HG02943 (cell line): Measurements from ENCODE around the gene SUMF2.
A peak's percentile ranks its signal among the peaks of the same experiment; 100 is the strongest.
"Not testable (repeated sequence)": the region's sequence is repeated elsewhere in the genome, so short reads cannot be mapped to it uniquely, and the experiment has no call there.

Experiments
- ATAC-seq: cut with Tn5 transposase; IDR thresholded peaks from one replicate; pipeline ENCODE4 v1.9.1; 2021; ENCODE audit warnings: mild to moderate bottlenecking, low read depth, moderate library complexity; ENCODE audit not compliant: unreplicated experiment

The SUMF2 gene

DNA sequence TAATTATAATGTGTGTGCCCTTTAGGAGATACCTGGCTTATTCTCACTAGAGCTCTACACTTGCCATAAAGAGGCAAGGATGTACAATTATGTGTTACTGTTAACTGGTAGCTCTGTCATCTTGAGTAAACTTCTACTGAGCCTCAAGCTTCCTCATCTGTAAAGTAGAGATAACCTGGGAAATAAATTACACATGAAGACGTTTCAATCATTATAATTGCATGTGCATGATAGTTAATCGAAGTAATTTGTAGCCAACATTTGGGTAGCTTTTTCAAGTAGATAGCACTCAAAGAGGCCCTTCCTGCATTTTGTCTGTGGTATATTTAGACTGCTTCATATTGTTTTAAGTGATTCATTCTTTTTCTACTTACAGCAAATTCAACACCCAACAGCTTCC is 10.1 kb upstream of the SUMF2 start:
- no peak for ATAC-seq

DNA sequence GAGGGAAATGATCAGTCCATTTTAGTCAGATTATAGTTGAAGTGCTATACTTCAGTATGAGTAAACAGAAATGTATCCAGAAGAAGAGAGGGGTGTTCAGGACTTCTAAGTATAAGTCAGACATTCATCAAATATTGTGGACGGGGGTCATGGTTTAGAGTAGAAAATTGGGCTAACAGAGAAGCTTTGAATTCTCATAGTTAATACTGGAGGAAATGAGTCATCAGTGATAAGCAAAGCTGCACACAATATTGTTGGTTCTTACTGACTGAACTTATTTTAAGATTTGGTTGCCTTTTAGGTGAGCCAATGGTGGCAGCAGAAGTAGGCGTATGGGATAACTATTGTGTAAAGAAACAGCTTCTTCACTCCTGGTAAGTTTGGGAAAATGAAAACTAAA is 1.7 kb upstream of the SUMF2 start:
- no peak for ATAC-seq

DNA sequence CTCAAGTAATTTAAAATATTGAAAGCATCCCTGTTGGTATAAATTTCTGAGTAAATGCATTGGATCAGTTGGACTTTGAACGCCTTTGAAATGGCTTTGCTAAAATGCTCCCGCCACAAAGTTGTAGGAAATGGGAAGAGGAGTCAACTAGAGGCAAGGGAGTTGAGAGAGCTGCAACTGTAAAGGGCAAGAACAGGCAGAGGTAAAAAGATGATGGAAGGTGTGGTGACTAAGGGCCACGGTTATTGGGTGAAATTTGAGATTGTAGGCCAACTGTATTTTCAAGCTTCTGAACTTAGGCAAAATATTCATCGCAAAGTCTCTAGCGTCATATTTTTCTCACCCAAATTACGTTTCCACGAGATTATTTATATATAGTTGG is 595 bp upstream of the SUMF2 start:
- no peak for ATAC-seq

DNA sequence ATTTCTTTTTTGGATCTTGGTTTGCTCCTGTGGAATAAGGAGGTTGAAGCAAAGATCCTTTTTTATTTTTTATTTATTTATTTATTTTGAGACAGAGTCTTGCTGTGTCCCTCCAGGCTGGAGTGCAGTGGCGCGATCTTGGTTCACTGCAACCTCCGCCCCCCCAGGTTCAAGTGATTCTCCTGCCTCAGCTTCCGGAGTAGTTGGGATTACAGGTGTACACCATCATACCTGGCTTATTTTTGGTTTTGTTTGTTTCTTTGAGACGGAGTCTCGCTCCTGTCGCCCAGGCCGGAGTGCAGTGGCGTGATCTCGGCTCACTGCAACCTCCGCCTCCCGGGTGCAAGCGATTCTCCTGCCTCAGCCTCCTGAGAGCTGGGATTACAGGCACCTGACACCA is 2.3 kb downstream of the SUMF2 start:
- not testable (repeated sequence) for ATAC-seq

DNA sequence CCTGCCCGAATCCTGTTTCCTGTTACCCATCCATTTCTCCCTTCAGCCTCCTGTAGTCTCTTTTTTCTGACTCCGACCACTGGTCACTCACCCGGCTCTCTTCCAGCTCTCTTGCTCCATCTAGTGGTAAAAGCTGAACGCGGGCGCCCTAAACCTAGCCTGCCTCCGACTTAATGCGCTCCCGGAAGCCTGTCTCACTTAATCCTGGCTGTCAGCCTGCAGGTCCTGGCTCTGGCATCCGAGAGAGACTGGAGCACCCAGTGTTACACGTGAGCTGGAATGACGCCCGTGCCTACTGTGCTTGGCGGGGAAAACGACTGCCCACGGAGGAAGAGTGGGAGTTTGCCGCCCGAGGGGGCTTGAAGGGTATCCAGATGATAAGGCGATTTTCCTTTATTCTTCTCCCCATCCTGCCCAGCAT is 10.3 kb downstream of the SUMF2 start:
- ATAC-seq, result peak; percentile 94

DNA sequence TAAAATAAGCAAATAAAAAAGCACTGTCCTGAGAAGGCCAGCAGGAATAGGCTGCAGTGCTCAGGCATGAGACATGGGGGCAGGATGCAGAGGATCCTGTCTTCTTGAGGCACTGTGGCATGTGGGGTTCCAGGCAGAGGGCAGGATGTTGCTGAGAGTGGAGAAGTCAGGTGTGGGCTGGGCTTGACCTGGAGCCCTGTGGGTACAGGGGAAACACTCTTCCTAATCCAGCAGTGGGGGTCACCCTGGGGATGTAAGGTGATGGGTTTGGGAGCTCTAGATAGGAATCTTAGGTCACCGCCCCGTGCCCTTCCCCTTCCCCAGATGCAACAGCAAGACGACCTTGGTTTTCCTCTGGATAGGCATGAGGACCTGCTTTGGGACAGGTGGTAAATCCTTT is 13.6 kb downstream of the SUMF2 start:
- no peak for ATAC-seq

DNA sequence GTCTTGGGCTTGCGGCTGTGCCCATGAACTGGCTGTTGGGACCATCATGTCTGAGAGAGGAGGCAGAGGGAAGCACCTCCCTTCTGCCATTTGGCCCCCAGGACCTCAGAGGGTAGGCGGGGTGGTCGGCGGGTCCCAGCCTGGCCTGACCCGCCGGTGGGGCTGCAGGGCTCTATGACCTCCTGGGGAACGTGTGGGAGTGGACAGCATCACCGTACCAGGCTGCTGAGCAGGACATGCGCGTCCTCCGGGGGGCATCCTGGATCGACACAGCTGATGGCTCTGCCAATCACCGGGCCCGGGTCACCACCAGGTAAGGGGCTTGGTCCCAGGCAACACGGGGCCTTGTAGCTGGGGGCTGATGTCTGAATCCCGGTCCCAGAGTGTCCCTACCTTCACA is 14.1 kb downstream of the SUMF2 start:
- ATAC-seq, result no peak

DNA sequence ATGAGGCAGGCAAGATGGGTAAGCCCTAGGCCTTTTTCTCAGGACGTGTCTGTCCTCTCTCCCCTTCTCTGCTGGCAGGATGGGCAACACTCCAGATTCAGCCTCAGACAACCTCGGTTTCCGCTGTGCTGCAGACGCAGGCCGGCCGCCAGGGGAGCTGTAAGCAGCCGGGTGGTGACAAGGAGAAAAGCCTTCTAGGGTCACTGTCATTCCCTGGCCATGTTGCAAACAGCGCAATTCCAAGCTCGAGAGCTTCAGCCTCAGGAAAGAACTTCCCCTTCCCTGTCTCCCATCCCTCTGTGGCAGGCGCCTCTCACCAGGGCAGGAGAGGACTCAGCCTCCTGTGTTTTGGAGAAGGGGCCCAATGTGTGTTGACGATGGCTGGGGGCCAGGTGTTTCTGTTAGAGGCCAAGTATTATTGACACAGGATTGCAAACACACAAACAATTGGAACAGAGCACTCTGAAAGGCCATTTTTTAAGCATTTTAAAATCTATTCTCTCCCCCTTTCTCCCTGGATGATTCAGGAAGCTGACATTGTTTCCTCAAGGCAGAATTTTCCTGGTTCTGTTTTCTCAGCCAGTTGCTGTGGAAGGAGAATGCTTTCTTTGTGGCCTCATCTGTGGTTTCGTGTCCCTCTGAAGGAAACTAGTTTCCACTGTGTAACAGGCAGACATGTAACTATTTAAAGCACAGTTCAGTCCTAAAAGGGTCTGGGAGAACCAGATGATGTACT is 15.5 kb downstream of the SUMF2 start:
- ATAC-seq, result no peak

DNA sequence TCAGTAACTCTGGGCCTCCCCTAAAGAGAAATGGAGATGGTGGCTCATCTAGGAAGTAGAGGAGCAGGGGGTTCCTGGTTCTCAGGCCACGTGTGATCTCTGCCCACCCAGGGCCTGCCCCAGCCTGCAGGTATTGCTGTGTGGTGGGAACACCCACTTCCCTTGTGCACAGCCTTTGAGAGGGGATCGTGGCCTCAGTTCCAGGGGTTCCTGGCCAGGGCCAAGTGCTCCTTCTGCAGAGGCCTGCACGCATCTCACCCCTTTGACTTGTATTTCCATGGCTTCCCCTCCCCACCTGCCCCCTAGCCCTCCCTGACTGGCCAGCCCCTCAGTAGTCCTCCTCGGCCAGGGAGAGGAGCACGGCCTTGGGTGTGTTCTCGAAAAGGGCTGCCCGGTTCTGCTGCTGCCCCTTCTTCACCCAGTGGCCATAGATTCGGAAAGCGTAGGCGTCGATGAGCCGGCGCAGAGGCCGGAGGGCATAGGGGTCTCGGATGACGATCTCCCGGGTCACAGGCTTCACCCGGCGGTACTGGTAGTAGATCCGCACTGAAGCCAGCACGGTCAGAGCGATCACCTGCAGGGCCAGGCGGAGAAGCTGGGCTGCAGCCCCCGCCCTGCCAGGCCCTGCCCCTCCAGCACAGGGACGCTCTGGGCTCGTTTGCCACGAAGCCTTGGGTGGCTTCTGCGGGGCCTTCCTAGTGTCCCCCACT is 16.8 kb downstream of the SUMF2 start:
- not testable (repeated sequence) for ATAC-seq

DNA sequence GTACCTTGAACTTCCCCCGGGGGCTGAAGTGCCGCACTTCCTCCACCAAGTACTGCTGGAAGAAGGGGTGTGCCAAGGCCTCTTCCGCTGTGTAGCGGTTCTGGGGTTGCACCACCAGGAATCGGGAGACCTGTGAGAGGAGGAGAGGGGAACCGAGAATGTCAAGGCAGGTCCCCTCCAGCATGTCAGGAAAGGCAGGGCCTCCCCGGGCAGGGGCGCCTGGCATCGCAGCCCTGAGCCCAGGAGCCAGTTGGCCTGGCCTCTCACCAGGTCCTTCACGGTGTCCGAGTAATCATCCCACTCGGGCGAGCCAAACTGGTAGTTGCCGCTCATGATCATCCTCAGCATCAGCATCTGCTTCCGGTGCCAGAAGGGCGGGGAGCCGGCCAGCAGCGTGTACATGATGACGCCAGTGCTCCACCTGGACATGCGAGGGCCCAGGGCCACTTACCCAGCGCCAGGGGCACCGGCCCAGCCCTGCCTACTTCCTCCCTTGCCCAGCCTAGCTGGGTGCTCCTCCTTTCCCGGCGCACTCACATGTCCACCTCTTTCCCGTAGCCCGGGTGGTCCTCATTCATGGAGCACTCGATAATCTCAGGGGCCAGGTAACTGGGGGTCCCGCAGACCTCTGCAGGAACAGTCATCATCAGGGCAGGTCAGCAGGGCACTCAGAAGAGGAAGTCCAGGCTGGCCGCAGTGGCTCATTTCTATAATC is 17.7 kb downstream of the SUMF2 start:
- no peak for ATAC-seq

DNA sequence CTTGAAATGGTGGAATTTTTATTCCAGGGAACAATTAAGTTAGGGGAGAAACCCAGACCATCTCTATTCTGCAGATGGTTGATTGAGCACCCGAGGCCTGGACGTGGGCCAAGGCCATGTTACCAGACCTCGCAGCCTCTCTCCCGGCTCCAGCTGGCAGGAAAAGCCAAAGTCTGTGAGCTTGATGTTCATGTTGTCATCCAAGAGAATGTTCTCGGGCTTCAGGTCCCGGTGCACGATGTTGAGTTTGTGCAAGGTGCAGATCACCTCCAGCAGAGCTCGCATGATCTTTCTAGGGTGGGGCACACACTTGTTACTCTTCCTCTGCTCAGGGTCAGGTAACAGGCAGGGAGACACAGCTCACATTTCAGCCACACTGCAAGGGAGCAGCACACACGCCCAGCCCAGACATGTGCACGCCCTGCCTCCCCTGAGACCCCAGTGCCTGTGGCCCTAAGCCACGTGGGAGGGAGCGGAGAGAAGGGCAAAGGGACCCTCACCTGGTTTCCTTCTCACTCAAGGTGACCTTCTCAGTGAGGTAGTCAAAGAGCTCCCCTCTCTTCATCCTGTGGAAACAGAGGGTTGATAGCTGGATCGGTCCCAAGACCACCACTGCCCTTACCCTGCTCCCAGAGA is 19.2 kb downstream of the SUMF2 start:
- no peak for ATAC-seq

DNA sequence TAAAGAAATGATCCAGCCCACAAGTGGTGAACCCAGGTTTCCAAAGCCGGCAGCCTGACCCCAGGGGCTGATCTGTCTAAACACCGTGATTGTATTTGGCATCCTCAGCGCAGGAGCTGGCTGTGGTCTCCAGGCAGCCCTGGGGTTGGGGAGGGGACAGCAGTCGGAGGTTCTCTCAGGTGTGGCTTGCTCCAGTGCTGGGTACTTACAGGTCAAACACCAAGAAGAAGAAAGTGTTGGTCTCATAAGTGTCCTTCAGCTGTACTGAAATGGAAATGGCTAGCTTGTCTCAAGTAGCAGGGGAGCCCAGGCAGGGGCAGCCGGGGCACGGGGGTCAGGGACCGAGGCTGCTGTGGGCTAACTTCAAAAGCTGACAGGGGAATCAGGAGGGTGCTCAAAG is 22.7 kb downstream of the SUMF2 start:
- no peak for ATAC-seq

DNA sequence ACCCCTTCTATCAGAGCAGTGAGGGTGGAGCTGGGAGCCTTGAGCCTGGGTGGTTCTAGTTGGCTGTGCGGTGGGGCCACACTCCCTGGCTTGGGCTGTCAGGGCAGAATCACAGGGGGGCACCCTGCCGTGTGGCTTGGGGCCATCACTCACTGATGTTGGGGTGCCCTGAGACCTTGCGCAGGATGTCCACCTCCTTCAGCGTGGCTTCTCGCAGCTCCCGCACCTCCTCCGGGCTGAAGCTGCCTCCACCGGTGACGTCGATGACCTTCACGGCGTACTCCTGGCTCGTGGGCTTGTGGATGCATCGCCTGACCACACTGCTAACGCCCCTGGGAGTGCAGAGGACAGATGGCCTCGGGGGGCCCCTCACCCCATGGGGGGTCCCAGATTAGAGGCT is 23.4 kb downstream of the SUMF2 start:
- no peak for ATAC-seq

DNA sequence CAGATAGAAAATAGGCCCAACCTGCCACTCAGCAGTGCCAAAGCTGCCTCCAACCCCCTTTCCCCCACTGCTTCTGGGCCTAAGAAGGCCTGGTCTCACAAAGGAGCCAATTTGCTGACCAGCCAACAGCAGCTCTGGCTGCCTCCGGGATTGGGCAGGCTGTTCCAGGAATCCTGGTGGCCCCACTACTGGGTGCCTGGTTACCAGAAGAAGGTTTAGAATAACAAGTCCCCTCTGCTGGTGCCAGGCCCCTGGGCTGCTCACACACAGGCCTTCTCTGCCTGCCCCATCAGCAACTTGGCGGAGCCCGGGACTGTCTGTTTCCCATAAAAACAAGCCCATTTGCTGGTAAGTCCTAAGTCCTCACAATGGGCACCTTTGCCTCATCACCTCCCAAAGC is 27.5 kb downstream of the SUMF2 start:
- ATAC-seq, result no peak

DNA sequence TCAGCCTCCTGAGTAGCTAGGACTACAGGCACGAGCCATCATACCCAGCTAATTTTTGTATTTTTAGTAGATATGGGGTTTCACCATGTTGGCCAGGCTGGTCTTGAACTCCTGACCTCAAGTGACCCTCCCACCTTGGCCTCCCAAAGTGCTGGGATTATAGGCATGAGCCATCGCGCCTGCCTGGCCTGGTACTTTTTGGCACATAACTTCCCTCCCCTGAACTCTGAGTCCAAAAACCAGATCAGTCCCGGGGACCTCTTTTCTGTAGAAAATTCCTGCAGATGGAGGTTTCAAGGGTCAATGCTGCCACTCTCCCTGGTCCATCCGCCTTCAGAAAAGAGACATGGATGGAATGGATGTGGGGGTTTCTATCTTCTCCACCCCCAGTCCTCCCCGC is 28.3 kb downstream of the SUMF2 start:
- not testable (repeated sequence) for ATAC-seq

DNA sequence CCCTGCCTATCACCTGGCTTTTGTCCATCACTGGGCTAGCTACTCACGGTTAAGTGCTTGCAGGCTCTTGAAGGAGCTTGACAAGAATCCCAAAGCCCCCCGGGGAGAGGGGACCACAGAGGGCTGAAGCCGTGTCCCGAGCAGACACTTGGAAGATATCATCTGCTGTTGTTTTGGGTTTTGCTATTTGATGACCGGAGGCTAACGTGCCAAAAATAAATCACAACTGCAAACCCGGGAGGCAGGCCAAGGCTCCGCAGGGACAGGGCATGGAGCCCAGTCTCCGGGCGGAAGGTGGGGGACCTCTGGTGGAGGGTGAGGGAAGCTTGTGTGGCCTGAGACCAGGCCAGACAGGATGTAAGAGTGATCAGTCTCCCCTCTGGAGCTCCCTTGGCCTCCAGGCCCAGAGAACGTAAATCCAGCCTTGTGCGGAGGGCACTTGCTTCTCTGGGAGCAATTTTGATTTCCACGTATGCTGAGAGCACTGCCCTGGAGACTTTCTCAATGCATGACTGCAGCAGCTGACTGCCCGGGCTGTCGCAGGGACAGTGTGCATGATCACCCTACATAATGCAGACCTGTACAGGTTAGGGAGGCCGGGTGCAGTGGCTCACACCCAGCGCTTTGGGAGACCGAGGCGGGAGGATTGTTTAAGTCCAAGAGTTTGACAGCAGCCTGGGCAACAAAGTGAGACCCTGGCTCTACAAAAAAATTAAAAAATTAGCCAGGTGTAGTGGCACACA is 28.9 kb downstream of the SUMF2 start, which contains the start of gene PHKG1:
Gene PHKG1 (minus strand): TSS at position 164 of the 743 bp plus-strand sequence. CDS start 4,011 bp downstream, outside the sequence.
- no peak for ATAC-seq

DNA sequence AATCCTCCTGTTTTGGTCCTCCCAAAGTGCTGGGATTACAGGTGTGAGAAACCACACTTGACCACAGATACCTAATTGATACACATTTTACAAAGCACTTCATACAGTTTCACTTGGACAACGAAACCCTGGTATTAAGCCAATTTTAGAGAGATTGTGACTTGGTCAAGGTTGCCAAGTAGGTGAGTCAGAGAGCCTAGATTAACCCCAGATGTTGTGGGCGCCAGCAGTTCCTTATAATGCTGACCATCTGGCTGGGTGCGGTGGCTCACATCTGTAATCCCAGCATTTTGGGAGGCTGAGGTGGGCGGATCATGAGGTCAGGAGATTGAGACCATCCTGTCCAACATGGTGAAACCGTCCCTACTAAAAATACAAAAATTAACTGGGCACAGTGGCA is 33.6 kb downstream of the SUMF2 start:
- no peak for ATAC-seq

DNA sequence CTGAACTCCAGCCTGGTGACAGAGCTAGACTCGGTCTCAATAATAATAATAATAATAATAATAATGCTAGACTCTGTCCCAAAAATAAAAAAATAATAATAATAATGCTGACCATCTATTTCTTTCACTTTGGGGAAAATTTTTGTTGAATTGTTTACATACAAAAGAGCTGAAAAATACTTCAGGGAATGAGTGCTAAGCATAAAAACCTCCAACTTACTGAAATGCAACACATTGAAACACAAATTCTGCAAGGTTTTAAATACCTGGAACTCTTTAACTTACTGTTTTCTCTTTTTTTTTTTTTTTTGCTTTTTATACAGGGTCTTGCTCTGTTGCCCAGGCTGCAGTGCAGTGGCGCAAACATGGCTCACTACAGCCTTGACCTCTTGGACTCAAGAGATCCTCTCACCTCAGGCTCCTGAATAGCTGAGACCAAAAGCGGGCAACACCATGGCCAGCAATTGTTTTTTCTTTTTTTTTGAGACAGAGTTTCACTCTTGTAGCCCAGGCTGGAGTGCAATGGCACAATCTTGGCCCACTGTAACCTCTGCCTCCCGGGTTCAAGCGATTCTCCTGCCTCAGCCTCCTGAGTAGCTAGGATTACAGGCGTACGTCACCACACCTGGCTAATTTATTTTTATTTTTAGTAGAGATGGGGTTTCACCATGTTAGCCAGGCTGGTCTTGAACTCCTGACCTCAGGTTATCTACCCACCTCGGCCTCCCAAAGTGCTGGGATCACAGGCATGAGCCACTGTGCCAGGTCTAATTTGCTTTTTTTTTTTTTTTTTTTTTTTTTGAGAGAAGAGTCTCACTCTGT is 34.3 kb downstream of the SUMF2 start:
- ATAC-seq, result not testable (repeated sequence)

DNA sequence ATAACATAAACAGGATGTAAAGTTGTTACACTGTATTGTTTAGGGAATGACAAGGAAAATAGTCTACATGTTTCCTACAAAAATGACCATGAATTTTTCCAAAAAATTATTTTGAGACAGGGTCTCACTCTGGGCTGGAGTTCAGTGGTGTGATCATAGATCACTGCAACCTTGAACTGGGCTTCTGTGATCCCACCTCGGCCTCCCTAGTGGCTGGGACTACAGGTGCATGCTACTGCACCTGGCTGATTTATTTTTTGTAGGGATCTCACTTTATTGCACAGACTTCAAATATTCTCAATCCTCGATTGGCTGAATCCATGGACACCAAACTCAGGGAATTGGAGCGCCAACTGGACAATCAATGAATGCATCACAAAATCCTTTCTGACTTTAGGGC is 35.6 kb downstream of the SUMF2 start:
- ATAC-seq, result no peak
